Stimulated activated effector memory CD8-positive, alpha-beta T cell treated with anti-CD3 and anti-CD28 coated beads, Interleukin-12 subunit alpha, Interleukin-12 subunit beta, amount 100 ng/mL, for 72 hours (primary cell): ENCODE results near the gene PHACTR2.
A peak's percentile ranks its signal among the peaks of the same experiment; 100 is the strongest.

Experiments
- ATAC-seq: fragments of 150-1000 bp; cut with Tn5 transposase; 2 replicates; pipeline ENCODE4 v1.10.0; 2021
- DNase-seq, 2 donors: peaks; one replicate each; pipeline ENCODE4 v3.0.0; 2021 to 2022; ENCODE audit warnings: low spot score in 2 of 2
- H3K27ac Mint-ChIP-seq: one replicate; pipeline ENCODE4 v1.8.0; 2022; ENCODE audit warnings: mild to moderate bottlenecking, mixed read lengths
- H3K36me3 Mint-ChIP-seq: one replicate; pipeline ENCODE4 v1.8.0; 2022; ENCODE audit warnings: mild to moderate bottlenecking, mixed read lengths
- H3K4me1 Mint-ChIP-seq: one replicate; pipeline ENCODE4 v1.8.0; 2022; ENCODE audit warnings: mixed read lengths
- H3K4me3 Mint-ChIP-seq: one replicate; pipeline ENCODE4 v1.8.0; 2022; ENCODE audit warnings: mild to moderate bottlenecking, mixed read lengths
- H3K9me3 Mint-ChIP-seq: one replicate; pipeline ENCODE4 v1.8.0; 2022; ENCODE audit warnings: mixed read lengths

Gene PHACTR2

GRCh38 chr6:143700684-143701348 is 23.1 kb downstream of the PHACTR2 start:
- ATAC-seq (no peak), DNase-seq (no peak)
- Mint-ChIP-seq H3K4me3 (no peak overlapping the region), H3K27ac (no peak overlapping the region), H3K4me1 (peaks cover 23% of the 10 kb centered on the region), H3K9me3 (no peaks in the 10 kb centered on the region), H3K36me3 (no peaks in the 10 kb centered on the region)

GRCh38 chr6:143701349-143702234 is 23.8 kb downstream of the PHACTR2 start:
- Mint-ChIP-seq H3K9me3 (peaks cover 3% of the 10 kb centered on the region), H3K4me1 (peaks cover 21% of the 10 kb centered on the region), H3K27ac (no peak overlapping the region), H3K4me3 (no peak overlapping the region), H3K36me3 (no peaks in the 10 kb centered on the region)
- ATAC-seq (no peak), DNase-seq (no peak)

GRCh38 chr6:143705569-143705968 is 27.8 kb downstream of the PHACTR2 start:
- ATAC-seq, result no peak
- Mint-ChIP-seq H3K9me3 (peaks cover 3% of the 10 kb centered on the region), H3K27ac (peak overlapping the region; percentile 52), H3K4me1 (peaks cover 24% of the 10 kb centered on the region), H3K4me3 (no peak overlapping the region), H3K36me3 (no peaks in the 10 kb centered on the region)
- DNase-seq, result no peak

GRCh38 chr6:143707697-143708096 is 29.9 kb downstream of the PHACTR2 start:
- peaks cover 24% of the 10 kb centered on the region for H3K4me1 Mint-ChIP-seq
- H3K27ac Mint-ChIP-seq, result no peak overlapping the region
- no peak for DNase-seq
- no peaks in the 10 kb centered on the region for H3K36me3 Mint-ChIP-seq
- H3K4me3 Mint-ChIP-seq, result no peak overlapping the region
- ATAC-seq, result no peak
- peaks cover 5% of the 10 kb centered on the region for H3K9me3 Mint-ChIP-seq

- Mint-ChIP-seq H3K27ac (peak overlapping the region; percentile 9), H3K36me3 (no peaks in the 10 kb centered on the region), H3K4me3 (no peak overlapping the region), H3K4me1 (peaks cover 24% of the 10 kb centered on the region), H3K9me3 (peaks cover 5% of the 10 kb centered on the region)
- ATAC-seq (no peak), DNase-seq (no peak)
Measured at GRCh38 chr6:143708889-143709288, 31.1 kb downstream of the PHACTR2 start.

GRCh38 chr6:143711714-143712113 is 33.9 kb downstream of the PHACTR2 start:
- DNase-seq, result no peak
- H3K4me1 Mint-ChIP-seq, result peaks cover 26% of the 10 kb centered on the region
- no peaks in the 10 kb centered on the region for H3K36me3 Mint-ChIP-seq
- no peak for ATAC-seq
- peaks cover 2% of the 10 kb centered on the region for H3K9me3 Mint-ChIP-seq
- no peak overlapping the region for H3K27ac Mint-ChIP-seq
- no peak overlapping the region for H3K4me3 Mint-ChIP-seq

- ATAC-seq, result no peak
Measured at GRCh38 chr6:143718472-143718871, 40.7 kb downstream of the PHACTR2 start.

GRCh38 chr6:143721642-143722041 is 43.9 kb downstream of the PHACTR2 start:
- H3K4me3 Mint-ChIP-seq, result no peak overlapping the region
- no peak for DNase-seq
- no peaks in the 10 kb centered on the region for H3K4me1 Mint-ChIP-seq
- ATAC-seq, result no peak
- H3K36me3 Mint-ChIP-seq, result peaks cover 7% of the 10 kb centered on the region
- H3K27ac Mint-ChIP-seq, result no peak overlapping the region
- H3K9me3 Mint-ChIP-seq, result peaks cover 3% of the 10 kb centered on the region

More at GRCh38 chr6:143718472-143718871, 40.7 kb downstream of the PHACTR2 start:
- Mint-ChIP-seq H3K27ac (no peak overlapping the region), H3K4me1 (peaks cover 8% of the 10 kb centered on the region), H3K9me3 (peaks cover 3% of the 10 kb centered on the region), H3K36me3 (no peaks in the 10 kb centered on the region), H3K4me3 (no peak overlapping the region)
- DNase-seq, result no peak

GRCh38 chr6:143724876-143725275 is 47.1 kb downstream of the PHACTR2 start:
- no peak for DNase-seq
- H3K4me1 Mint-ChIP-seq, result peaks cover 7% of the 10 kb centered on the region
- peaks cover 7% of the 10 kb centered on the region for H3K36me3 Mint-ChIP-seq
- H3K27ac Mint-ChIP-seq, result no peak overlapping the region
- no peak overlapping the region for H3K4me3 Mint-ChIP-seq
- peaks cover 3% of the 10 kb centered on the region for H3K9me3 Mint-ChIP-seq
- ATAC-seq, result no peak

- no peak overlapping the region for H3K27ac Mint-ChIP-seq
- peaks cover 7% of the 10 kb centered on the region for H3K36me3 Mint-ChIP-seq
Measured at GRCh38 chr6:143726015-143726647, 48.4 kb downstream of the PHACTR2 start.

GRCh38 chr6:143727035-143727434 is 49.3 kb downstream of the PHACTR2 start:
- Mint-ChIP-seq H3K27ac (no peak overlapping the region), H3K9me3 (peaks cover 3% of the 10 kb centered on the region), H3K4me1 (peaks cover 13% of the 10 kb centered on the region), H3K36me3 (peaks cover 7% of the 10 kb centered on the region), H3K4me3 (no peak overlapping the region)
- ATAC-seq, result no peak
- DNase-seq, result no peak

More at GRCh38 chr6:143726015-143726647, 48.4 kb downstream of the PHACTR2 start:
- peaks cover 3% of the 10 kb centered on the region for H3K9me3 Mint-ChIP-seq
- DNase-seq (no peak), ATAC-seq (no peak)
- H3K4me1 Mint-ChIP-seq, result peaks cover 7% of the 10 kb centered on the region
- no peak overlapping the region for H3K4me3 Mint-ChIP-seq

GRCh38 chr6:143731789-143732188 is 54.0 kb downstream of the PHACTR2 start:
- DNase-seq (no peak), ATAC-seq (no peak)
- Mint-ChIP-seq H3K36me3 (no peaks in the 10 kb centered on the region), H3K27ac (no peak overlapping the region), H3K4me1 (peaks cover 29% of the 10 kb centered on the region), H3K9me3 (no peaks in the 10 kb centered on the region), H3K4me3 (no peak overlapping the region)

GRCh38 chr6:143732536-143732935 is 54.8 kb downstream of the PHACTR2 start:
- Mint-ChIP-seq H3K4me3 (no peak overlapping the region), H3K9me3 (no peaks in the 10 kb centered on the region), H3K4me1 (peaks cover 24% of the 10 kb centered on the region), H3K36me3 (no peaks in the 10 kb centered on the region), H3K27ac (no peak overlapping the region)
- DNase-seq (no peak), ATAC-seq (no peak)

GRCh38 chr6:143733510-143733909 is 55.7 kb downstream of the PHACTR2 start:
- peaks cover 24% of the 10 kb centered on the region for H3K4me1 Mint-ChIP-seq
- ATAC-seq (peak; percentile 52), DNase-seq (no peak)
- H3K27ac Mint-ChIP-seq, result peak overlapping the region; percentile 20
- H3K9me3 Mint-ChIP-seq, result no peaks in the 10 kb centered on the region
- H3K36me3 Mint-ChIP-seq, result no peaks in the 10 kb centered on the region
- no peak overlapping the region for H3K4me3 Mint-ChIP-seq

GRCh38 chr6:143734641-143735063 is 56.9 kb downstream of the PHACTR2 start:
- DNase-seq, result no peak
- no peaks in the 10 kb centered on the region for H3K9me3 Mint-ChIP-seq
- no peak overlapping the region for H3K4me3 Mint-ChIP-seq
- no peaks in the 10 kb centered on the region for H3K36me3 Mint-ChIP-seq
- peaks cover 24% of the 10 kb centered on the region for H3K4me1 Mint-ChIP-seq
- no peak overlapping the region for H3K27ac Mint-ChIP-seq
- ATAC-seq, result no peak
